Endodermal cell (in vitro differentiated cells): Measurements from ENCODE around the gene COL4A4. TPM values are rescaled to one million over a fixed set of nuclear protein-coding genes. Genes with fewer than 3 reads are reported as not detected.
"Not testable (repeated sequence)": the region's sequence is repeated elsewhere in the genome, so short reads cannot be mapped to it uniquely, and the experiment has no call there.

Experiments
- DNase-seq: peaks from one replicate; pipeline ENCODE4 v3.0.0-alpha.2; 2017
- H3K27ac ChIP-seq: 2 replicates; pipeline ENCODE4 v1.5.1; 2013; ENCODE audit warnings: mild to moderate bottlenecking, low read depth, low read length, moderate library complexity
- H3K27me3 ChIP-seq: 2 replicates; pipeline ENCODE4 v1.6.1; 2013; ENCODE audit warnings: mild to moderate bottlenecking, low read length, moderate library complexity; ENCODE audit not compliant: insufficient read depth, control insufficient read depth, poor library complexity, severe bottlenecking
- H3K36me3 ChIP-seq: 2 replicates; pipeline ENCODE4 v1.7.0; 2013; ENCODE audit warnings: mild to moderate bottlenecking, low read length, moderate library complexity; ENCODE audit not compliant: control insufficient read depth, insufficient read depth
- H3K4me1 ChIP-seq: one replicate; pipeline ENCODE4 v1.7.0; 2013; ENCODE audit warnings: low read length; ENCODE audit not compliant: control insufficient read depth, insufficient read depth
- H3K4me3 ChIP-seq: 2 replicates; pipeline ENCODE4 v1.5.1; 2013; ENCODE audit warnings: mild to moderate bottlenecking, low read length, moderate library complexity
- H3K9ac ChIP-seq: 2 replicates; pipeline ENCODE4 v1.6.1; 2013; ENCODE audit warnings: mild to moderate bottlenecking, low read length, moderate library complexity; ENCODE audit not compliant: poor library complexity, severe bottlenecking; ENCODE audit errors: extremely low read depth
- H3K9me3 ChIP-seq: 2 replicates; pipeline ENCODE4 v1.6.1; 2013; ENCODE audit warnings: mild to moderate bottlenecking, low read length, moderate library complexity; ENCODE audit not compliant: control insufficient read depth
- H3K27ac Mint-ChIP-seq: 2 replicates; pipeline ENCODE4 v1.8.0; 2020; ENCODE audit warnings: mixed read lengths
- H3K27me3 Mint-ChIP-seq: 2 replicates; pipeline ENCODE4 v1.8.0; 2021; ENCODE audit warnings: mild to moderate bottlenecking, mixed read lengths; ENCODE audit not compliant: insufficient read depth
- H3K36me3 Mint-ChIP-seq: 2 replicates; pipeline ENCODE4 v1.8.0; 2020; ENCODE audit warnings: low read depth, mixed read lengths
- H3K4me1 Mint-ChIP-seq: 2 replicates; pipeline ENCODE4 v1.8.0; 2020; ENCODE audit warnings: mixed read lengths
- H3K4me3 Mint-ChIP-seq: 2 replicates; pipeline ENCODE4 v1.8.0; 2020; ENCODE audit warnings: mild to moderate bottlenecking, moderate library complexity, mixed read lengths
- H3K9me3 Mint-ChIP-seq: 2 replicates; pipeline ENCODE4 v1.8.0; 2020; ENCODE audit warnings: mild to moderate bottlenecking, mixed read lengths
- WGBS, 2 experiments: methylation state at CpG; one replicate each; pipeline versions ENCODE4 v1.1.5 to v1.1.7; 2013; ENCODE audit warnings: missing lambda C conversion rate in 2 of 2, mixed read lengths in 1 of 2; ENCODE audit not compliant: insufficient coverage in 1 of 2, insufficient read length in 1 of 2; 5-methylcytosine and 5-hydroxymethylcytosine counted together
- total RNA-seq, 2 donors: library from RNA; stranded (reverse); fragmentation: NEBNext Ultra II Directional in 1 of 2; extraction: Animal tissue kit (Norgen Biotek cat#: 25700) in 1 of 2; gene quantifications; 2 replicates in 1 of 2; 3 replicates in 1 of 2; pipeline ENCODE4 v1.2.1, GENCODE V29; 2021
- TF ChIP-seq, protein P1 (sequence below): fragments of 200-600 bp; sonication (generic); conservative IDR thresholded peaks from 2 replicates; pipeline ENCODE4 v1.5.0; 2021; ENCODE audit warnings: antibody characterized with exemption, mild to moderate bottlenecking

COL4A4 gene
- total RNA-seq, 2 donors from 2014 or later: 2.2 to 2.9 TPM

DNA sequence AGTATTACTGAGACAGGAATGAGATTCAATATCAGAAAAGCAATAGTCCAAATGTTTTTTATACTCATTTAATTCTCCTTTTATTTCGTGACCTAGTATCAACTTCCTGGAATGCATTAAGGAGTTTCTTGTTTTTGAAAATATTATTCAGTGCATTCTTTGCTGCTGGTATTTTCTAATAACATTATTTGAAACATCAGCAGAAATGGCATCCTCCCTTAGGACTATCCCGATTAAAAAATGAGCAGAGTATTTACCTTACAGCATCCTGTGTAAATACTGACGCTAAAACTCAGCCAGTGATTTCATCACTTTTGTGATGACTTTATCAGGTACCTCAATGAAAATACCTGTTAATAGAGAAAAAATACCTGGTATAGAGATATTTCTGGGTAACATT is 16.8 kb upstream of the COL4A4 start:
- 91 to 100% methylated on average over 1 to 3 of the region's 3 CpGs for WGBS, 2 experiments
- H3K4me3 ChIP-seq: no peak overlapping the region
- Mint-ChIP-seq H3K9me3 (peaks cover 4% of the 10 kb centered on the region), H3K27me3 (no peaks in the 10 kb centered on the region), H3K27ac (no peak overlapping the region), H3K36me3 (no peaks in the 10 kb centered on the region), H3K4me1 (peaks cover under 1% of the 10 kb centered on the region), H3K4me3 (no peak overlapping the region)
- H3K9me3 ChIP-seq: no peaks in the 10 kb centered on the region
- no peak overlapping the region for H3K27ac ChIP-seq
- no peaks in the 10 kb centered on the region for H3K4me1 ChIP-seq
- DNase-seq: no peak
- H3K27me3 ChIP-seq: no peaks in the 10 kb centered on the region
- TF ChIP-seq, protein P1, sequence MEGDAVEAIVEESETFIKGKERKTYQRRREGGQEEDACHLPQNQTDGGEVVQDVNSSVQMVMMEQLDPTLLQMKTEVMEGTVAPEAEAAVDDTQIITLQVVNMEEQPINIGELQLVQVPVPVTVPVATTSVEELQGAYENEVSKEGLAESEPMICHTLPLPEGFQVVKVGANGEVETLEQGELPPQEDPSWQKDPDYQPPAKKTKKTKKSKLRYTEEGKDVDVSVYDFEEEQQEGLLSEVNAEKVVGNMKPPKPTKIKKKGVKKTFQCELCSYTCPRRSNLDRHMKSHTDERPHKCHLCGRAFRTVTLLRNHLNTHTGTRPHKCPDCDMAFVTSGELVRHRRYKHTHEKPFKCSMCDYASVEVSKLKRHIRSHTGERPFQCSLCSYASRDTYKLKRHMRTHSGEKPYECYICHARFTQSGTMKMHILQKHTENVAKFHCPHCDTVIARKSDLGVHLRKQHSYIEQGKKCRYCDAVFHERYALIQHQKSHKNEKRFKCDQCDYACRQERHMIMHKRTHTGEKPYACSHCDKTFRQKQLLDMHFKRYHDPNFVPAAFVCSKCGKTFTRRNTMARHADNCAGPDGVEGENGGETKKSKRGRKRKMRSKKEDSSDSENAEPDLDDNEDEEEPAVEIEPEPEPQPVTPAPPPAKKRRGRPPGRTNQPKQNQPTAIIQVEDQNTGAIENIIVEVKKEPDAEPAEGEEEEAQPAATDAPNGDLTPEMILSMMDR: no peak
- H3K36me3 ChIP-seq: no peaks in the 10 kb centered on the region
- H3K9ac ChIP-seq: no peak overlapping the region

- Mint-ChIP-seq H3K4me1 (no peaks in the 10 kb centered on the region), H3K36me3 (no peaks in the 10 kb centered on the region), H3K27me3 (no peaks in the 10 kb centered on the region), H3K9me3 (peaks cover 4% of the 10 kb centered on the region), H3K27ac (no peak overlapping the region), H3K4me3 (no peak overlapping the region)
- TF ChIP-seq, protein P1: no peak
- Histone ChIP-seq H3K4me3 (no peak overlapping the region), H3K27ac (no peak overlapping the region), H3K27me3 (no peaks in the 10 kb centered on the region), H3K9me3 (no peaks in the 10 kb centered on the region), H3K9ac (no peak overlapping the region), H3K36me3 (no peaks in the 10 kb centered on the region), H3K4me1 (no peaks in the 10 kb centered on the region)
- 89% methylated on average over 6 to 11 of the region's 11 CpGs for WGBS, 2 experiments
- DNase-seq: no peak
Measured at GRCh38 chr2:227179988-227180685, 16.1 kb upstream of the COL4A4 start.

DNA sequence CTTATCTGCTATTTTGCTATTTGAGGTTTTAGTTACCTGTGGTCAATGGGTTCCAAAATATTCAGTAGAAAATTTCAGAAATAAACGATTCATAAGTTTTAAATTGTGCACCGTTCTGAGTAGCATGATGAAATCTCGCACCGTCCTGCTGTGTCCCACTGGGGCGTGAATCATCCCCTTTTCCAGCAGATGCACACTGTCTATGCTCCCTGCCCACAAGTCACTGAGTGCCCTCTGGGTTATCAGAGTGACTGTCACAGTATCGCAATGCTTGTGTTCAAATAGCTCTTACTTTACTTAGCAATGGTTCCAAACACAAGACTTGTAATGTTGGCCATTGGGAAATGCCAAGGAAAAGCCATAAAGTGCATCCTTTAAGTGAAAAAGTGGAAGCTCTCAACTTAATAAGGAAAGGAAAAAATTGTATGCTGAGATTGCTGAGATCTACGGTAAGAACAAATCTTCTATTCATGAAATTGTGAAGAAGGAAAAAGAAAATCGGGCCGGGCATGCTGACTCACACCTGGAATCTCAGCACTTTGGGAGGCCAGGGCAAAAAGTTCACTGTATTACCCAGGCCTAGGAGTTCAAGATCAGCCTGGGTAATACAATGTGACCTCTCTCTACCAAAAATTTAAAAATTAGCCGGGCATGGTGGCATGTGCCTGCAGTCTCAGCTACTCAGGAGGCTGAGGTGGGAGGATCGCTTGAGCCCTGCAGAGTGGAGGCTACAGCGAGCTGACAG is 13.8 kb upstream of the COL4A4 start:
- Mint-ChIP-seq H3K27ac (no peak overlapping the region), H3K36me3 (no peaks in the 10 kb centered on the region), H3K4me3 (no peak overlapping the region), H3K27me3 (no peaks in the 10 kb centered on the region), H3K9me3 (peaks cover 4% of the 10 kb centered on the region), H3K4me1 (no peaks in the 10 kb centered on the region)
- H3K9me3 ChIP-seq: no peaks in the 10 kb centered on the region
- H3K27ac ChIP-seq: no peak overlapping the region
- no peaks in the 10 kb centered on the region for H3K36me3 ChIP-seq
- no peaks in the 10 kb centered on the region for H3K4me1 ChIP-seq
- DNase-seq: no peak
- TF ChIP-seq, protein P1: no peak
- 89 to 98% methylated on average over 9 to 12 of the region's 12 CpGs for WGBS, 2 experiments
- no peaks in the 10 kb centered on the region for H3K27me3 ChIP-seq
- no peak overlapping the region for H3K4me3 ChIP-seq
- no peak overlapping the region for H3K9ac ChIP-seq

GRCh38 chr2:227171779-227172178 is 7.8 kb upstream of the COL4A4 start:
- WGBS, 2 experiments: 90 to 96% methylated on average over 11 of the region's 11 CpGs
- not testable (repeated sequence) for DNase-seq, H3K4me1 ChIP-seq, H3K36me3 Mint-ChIP-seq, H3K27ac ChIP-seq, H3K9me3 Mint-ChIP-seq, H3K4me3 Mint-ChIP-seq, H3K27ac Mint-ChIP-seq, H3K9me3 ChIP-seq, H3K36me3 ChIP-seq, H3K27me3 ChIP-seq, H3K9ac ChIP-seq, H3K4me1 Mint-ChIP-seq, H3K4me3 ChIP-seq
- peaks cover 15% of the 10 kb centered on the region for H3K27me3 Mint-ChIP-seq
